Activated naive CD4-positive, alpha-beta T cell treated with Interleukin-2 at 50 U/mL for 16 hours (primary cell): ENCODE measurements around the gene SNAPC2.

Experiments
- DNase-seq: peaks from one replicate; pipeline ENCODE4 v3.0.0-alpha.2; 2020

SNAPC2 gene

GRCh38 chr19:7919610-7920518 lies at the start of gene SNAPC2:
TSS of gene SNAPC2 (plus strand) at chr19:7920338. CDS start at chr19:7920367, 29 bp downstream.
- peak; percentile 97 for DNase-seq

GRCh38 chr19:7870571-7871436 lies 49.3 kb upstream of the SNAPC2 start:
- peak; percentile 44 for DNase-seq

GRCh38 chr19:7871437-7872305 lies 48.5 kb upstream of the SNAPC2 start:
- peak; percentile 79 for DNase-seq

GRCh38 chr19:7872306-7873204 lies 47.6 kb upstream of the SNAPC2 start:
- no peak for DNase-seq

- DNase-seq = no peak
Observed at GRCh38 chr19:7873304-7874075, 46.6 kb upstream of the SNAPC2 start.

- peak; percentile 21 for DNase-seq
Observed at GRCh38 chr19:7874076-7874896, 45.9 kb upstream of the SNAPC2 start, which contains the start of gene PRR36. TSS of gene PRR36 (minus strand) at chr19:7874390. CDS start at chr19:7873689, 701 bp downstream.

- no peak for DNase-seq
Observed at GRCh38 chr19:7874897-7875273, 45.3 kb upstream of the SNAPC2 start.

- DNase-seq = no peak
Observed at GRCh38 chr19:7877249-7877836, 42.8 kb upstream of the SNAPC2 start.

GRCh38 chr19:7879111-7879807 lies 40.9 kb upstream of the SNAPC2 start:
- DNase-seq = no peak

- DNase-seq = no peak
Observed at GRCh38 chr19:7879836-7880235, 40.3 kb upstream of the SNAPC2 start.

- no peak for DNase-seq
Observed at GRCh38 chr19:7881910-7882309, 38.2 kb upstream of the SNAPC2 start.

- no peak for DNase-seq
Observed at GRCh38 chr19:7883105-7883504, 37.0 kb upstream of the SNAPC2 start.

GRCh38 chr19:7883796-7884570 lies 36.2 kb upstream of the SNAPC2 start:
- DNase-seq = no peak

GRCh38 chr19:7885818-7886217 lies 34.3 kb upstream of the SNAPC2 start:
- no peak for DNase-seq

- DNase-seq = no peak
Observed at GRCh38 chr19:7887408-7888144, 32.6 kb upstream of the SNAPC2 start.

- DNase-seq = peak; percentile 45
Observed at GRCh38 chr19:7888145-7888825, 31.9 kb upstream of the SNAPC2 start, which contains the start of gene LRRC8E. TSS of gene LRRC8E (plus strand) at chr19:7888510. CDS start at chr19:7895604, 7,094 bp downstream.
